HEK293T (cell line): Measurements from ENCODE around the gene RBMXL3.
"Not testable (repeated sequence)": the region's sequence is repeated elsewhere in the genome, so short reads cannot be mapped to it uniquely, and the experiment has no call there.

Experiments used
- CTCF ChIA-PET: fragments of 350-600 bp; formaldehyde crosslinking; extraction: SDS; loops from one replicate; lab custom pipeline; 2021; ENCODE audit warnings: antibody characterized with exemption, inconsistent platforms; lab: Yijun Ruan, JAX
- POLR2A ChIA-PET: fragments of 350-600 bp; formaldehyde crosslinking; extraction: SDS; loops from one replicate; lab custom pipeline; 2020; ENCODE audit warnings: antibody characterized with exemption, inconsistent platforms; lab: Yijun Ruan, JAX
- DNase-seq: peaks from one replicate; pipeline ENCODE4 v3.0.0; 2012; ENCODE audit warnings: mixed read lengths; ENCODE audit errors: extremely low spot score
- ARNT ChIP-seq: fragments of 450-650 bp; IDR thresholded peaks from 2 replicates; pipeline ENCODE4 v1.6.1; 2017; ENCODE audit warnings: mild to moderate bottlenecking
- BHLHE40 ChIP-seq: fragments of 450-650 bp; IDR thresholded peaks from 2 replicates; pipeline ENCODE4 v1.6.1; 2016; ENCODE audit warnings: mild to moderate bottlenecking, moderate library complexity, borderline replicate concordance
- CTBP1 ChIP-seq: fragments of 450-650 bp; IDR thresholded peaks from 2 replicates; pipeline ENCODE4 v1.6.1; 2016; ENCODE audit warnings: borderline replicate concordance
- ELF4 ChIP-seq: fragments of 450-650 bp; IDR thresholded peaks from 2 replicates; pipeline ENCODE4 v1.6.1; 2017; ENCODE audit warnings: antibody characterized with exemption
- FOXA1 ChIP-seq: fragments of 450-650 bp; IDR thresholded peaks from 2 replicates; pipeline ENCODE4 v1.6.1; 2016; ENCODE audit warnings: mild to moderate bottlenecking
- FOXK2 ChIP-seq: fragments of 450-650 bp; IDR thresholded peaks from 2 replicates; pipeline ENCODE4 v1.6.1; 2016; ENCODE audit warnings: mild to moderate bottlenecking
- FOXM1 ChIP-seq: fragments of 450-650 bp; IDR thresholded peaks from 2 replicates; pipeline ENCODE4 v1.6.1; 2017; ENCODE audit warnings: mild to moderate bottlenecking, borderline replicate concordance
- HDGF ChIP-seq: fragments of 450-650 bp; IDR thresholded peaks from 2 replicates; pipeline ENCODE4 v1.6.1; 2017; ENCODE audit warnings: antibody characterized with exemption, borderline replicate concordance
- L3MBTL2 ChIP-seq: fragments of 450-650 bp; conservative IDR thresholded peaks from 2 replicates; pipeline ENCODE4 v1.6.1; 2016; ENCODE audit warnings: mild to moderate bottlenecking
- LEF1 ChIP-seq: fragments of 450-650 bp; IDR thresholded peaks from 2 replicates; pipeline ENCODE4 v1.6.1; 2017; ENCODE audit warnings: mild to moderate bottlenecking, borderline replicate concordance
- NFRKB ChIP-seq: fragments of 450-650 bp; IDR thresholded peaks from 2 replicates; pipeline ENCODE4 v1.6.1; 2016; ENCODE audit warnings: mild to moderate bottlenecking, moderate library complexity
- PKNOX1 ChIP-seq: fragments of 450-650 bp; IDR thresholded peaks from 2 replicates; pipeline ENCODE4 v1.6.1; 2016
- SP1 ChIP-seq: fragments of 450-650 bp; IDR thresholded peaks from 2 replicates; pipeline ENCODE4 v1.6.1; 2017
- SUZ12 ChIP-seq: fragments of 450-650 bp; IDR thresholded peaks from 2 replicates; pipeline ENCODE4 v1.6.1; 2016; ENCODE audit warnings: mild to moderate bottlenecking
- TARDBP ChIP-seq: fragments of 450-650 bp; IDR thresholded peaks from 2 replicates; pipeline ENCODE4 v1.6.1; 2016
- ZNF384 ChIP-seq: fragments of 450-650 bp; IDR thresholded peaks from 2 replicates; pipeline ENCODE4 v1.6.1; 2016

RBMXL3 gene

GRCh38 chrX:115204040-115204439, 14.8 kb downstream of the RBMXL3 start:
- CTCF ChIA-PET, result no interaction called here
- no peak for DNase-seq
- POLR2A ChIA-PET, result no interaction called here
- TF ChIP-seq SP1 (no peak), BHLHE40 (no peak), ELF4 (no peak), ARNT (no peak), SUZ12 (no peak), FOXK2 (no peak), TARDBP (no peak), L3MBTL2 (no peak), ZNF384 (no peak), CTBP1 (no peak), PKNOX1 (no peak), FOXA1 (no peak), FOXM1 (no peak), NFRKB (no peak), HDGF (no peak), LEF1 (no peak)

GRCh38 chrX:115209547-115209946, 20.3 kb downstream of the RBMXL3 start:
- POLR2A ChIA-PET, DNase-seq, CTCF ChIA-PET: not testable (repeated sequence)

GRCh38 chrX:115214151-115214550, 24.9 kb downstream of the RBMXL3 start:
- CTCF ChIA-PET, result no interaction called here
- DNase-seq, result no peak
- TF ChIP-seq L3MBTL2, result no peak
- no peak for TF ChIP-seq FOXM1
- no peak for TF ChIP-seq FOXA1
- TF ChIP-seq PKNOX1, result no peak
- no peak for TF ChIP-seq ZNF384
- no peak for TF ChIP-seq HDGF
- TF ChIP-seq SUZ12, result no peak
- TF ChIP-seq BHLHE40, result no peak
- TF ChIP-seq CTBP1, result no peak
- TF ChIP-seq ARNT, result no peak
- no peak for TF ChIP-seq ELF4
- TF ChIP-seq FOXK2, result no peak
- no peak for TF ChIP-seq TARDBP
- no peak for TF ChIP-seq SP1
- TF ChIP-seq LEF1, result no peak
- POLR2A ChIA-PET, result no interaction called here

- no peak for DNase-seq
- no peak for TF ChIP-seq ARNT
- no peak for TF ChIP-seq NFRKB
- TF ChIP-seq LEF1, result no peak
- TF ChIP-seq SP1, result no peak
- TF ChIP-seq ZNF384, result no peak
- TF ChIP-seq FOXK2, result no peak
- TF ChIP-seq FOXM1, result no peak
- TF ChIP-seq L3MBTL2, result no peak
- no peak for TF ChIP-seq PKNOX1
- TF ChIP-seq FOXA1, result no peak
- ChIA-PET CTCF (no interaction called here), POLR2A (no interaction called here)
Measured at GRCh38 chrX:115214605-115215004, 25.4 kb downstream of the RBMXL3 start.

- DNase-seq, POLR2A ChIA-PET, CTCF ChIA-PET: not testable (repeated sequence)
Measured at GRCh38 chrX:115217346-115217745, 28.1 kb downstream of the RBMXL3 start.

GRCh38 chrX:115226929-115227328, 37.7 kb downstream of the RBMXL3 start:
- POLR2A ChIA-PET, result no interaction called here
- TF ChIP-seq BHLHE40 (no peak), ZNF384 (peak; percentile 47)
- no peak for DNase-seq
- CTCF ChIA-PET, result interaction anchor here (0.7 to 1.3 kb wide), 4 partner anchors 41 to 105 kb away, joined by 3 to 6 read pairs (median 4); no protein-coding TSS in a partner anchor

GRCh38 chrX:115229337-115230003, 40.3 kb downstream of the RBMXL3 start:
- ChIA-PET POLR2A (interaction anchor here (1.6 kb wide), 1 partner anchor 40 kb away, joined by 4 read pairs; no protein-coding TSS in a partner anchor), CTCF (interaction anchor here (0.9 kb wide), 1 partner anchor 42 kb away, joined by 3 read pairs; no protein-coding TSS in a partner anchor)
- no peak for DNase-seq
- TF ChIP-seq ZNF384 (no peak), PKNOX1 (peak; percentile 9; the same call in 1 of the 2 replicates)
